Measurements from ENCODE around the gene MYH11.

MYH11 gene

GRCh38 chr16:15827709-15828343 is 29.0 kb downstream of the MYH11 start:
- peaks cover 0 to 11% (median 0%) of the 10 kb centered on the region in 4 experiments for H3K4me1 ChIP-seq (ENCODE audit: control extremely low read depth in 1 of 4, control insufficient read depth in 4 of 4, insufficient read depth in 4 of 4, low read length in 3 of 4)
- no peak for DNase-seq
- H3K27me3 ChIP-seq (replicated peaks in 2 of 5; ENCODE audit: control insufficient read depth in 4 of 5, insufficient read depth in 5 of 5, low read length in 4 of 5): no peaks in the 10 kb centered on the region
- no peaks in the 10 kb centered on the region for H3K36me3 ChIP-seq (ENCODE audit: control insufficient read depth in 4 of 4, insufficient read depth in 4 of 4, low read length in 3 of 4)
- CTCF ChIA-PET: interaction anchor here (1.0 to 1.6 kb wide), 2 partner anchors 12 to 26 kb away, joined by 3 to 4 read pairs; no protein-coding TSS in a partner anchor
- no peaks in the 10 kb centered on the region for H3K9me3 ChIP-seq (ENCODE audit: control extremely low read depth in 1 of 5, control insufficient read depth in 4 of 5, insufficient read depth in 2 of 5, low read depth in 1 of 5, low read length in 4 of 5)
- H3K4me3 ChIP-seq (ENCODE audit: control insufficient read depth in 1 of 7, extremely low read depth in 1 of 7, insufficient read depth in 4 of 7, low read depth in 2 of 7, low read length in 6 of 7): no peak overlapping the region
- WGBS (ENCODE audit: insufficient coverage): 100% methylated on average over 5 of the region's 11 CpGs
- no peak overlapping the region for H3K27ac ChIP-seq (ENCODE audit: insufficient read depth in 1 of 2, low read depth in 1 of 2, low read length in 2 of 2, poor library complexity in 1 of 2, severe bottlenecking in 2 of 2)
- POLR2A ChIA-PET: no interaction called here

GRCh38 chr16:15827299-15827698 is 29.5 kb downstream of the MYH11 start:
- ChIA-PET CTCF (interaction anchor here (1.4 kb wide), 1 partner anchor 50 kb away, joined by 3 read pairs; no protein-coding TSS in a partner anchor), POLR2A (no interaction called here)
- DNase-seq: no peak
- 90% methylated on average over 2 of the region's 7 CpGs for WGBS (ENCODE audit: insufficient coverage)
- H3K27ac ChIP-seq (ENCODE audit: insufficient read depth in 1 of 2, low read depth in 1 of 2, low read length in 2 of 2, poor library complexity in 1 of 2, severe bottlenecking in 2 of 2): no peak overlapping the region
- H3K4me3 ChIP-seq (ENCODE audit: control insufficient read depth in 1 of 7, extremely low read depth in 1 of 7, insufficient read depth in 4 of 7, low read depth in 2 of 7, low read length in 6 of 7): no peak overlapping the region
- peaks cover 0 to 11% (median 0%) of the 10 kb centered on the region in 4 experiments for H3K4me1 ChIP-seq (ENCODE audit: control extremely low read depth in 1 of 4, control insufficient read depth in 4 of 4, insufficient read depth in 4 of 4, low read length in 3 of 4)
- no peaks in the 10 kb centered on the region for H3K36me3 ChIP-seq (ENCODE audit: control insufficient read depth in 4 of 4, insufficient read depth in 4 of 4, low read length in 3 of 4)
- H3K27me3 ChIP-seq (replicated peaks in 2 of 5; ENCODE audit: control insufficient read depth in 4 of 5, insufficient read depth in 5 of 5, low read length in 4 of 5): no peaks in the 10 kb centered on the region
- H3K9me3 ChIP-seq (ENCODE audit: control extremely low read depth in 1 of 5, control insufficient read depth in 4 of 5, insufficient read depth in 2 of 5, low read depth in 1 of 5, low read length in 4 of 5): no peaks in the 10 kb centered on the region

- Histone ChIP-seq H3K27me3 (replicated peaks in 2 of 5; ENCODE audit: control insufficient read depth in 4 of 5, insufficient read depth in 5 of 5, low read length in 4 of 5) (no peaks in the 10 kb centered on the region), H3K4me1 (ENCODE audit: control extremely low read depth in 1 of 4, control insufficient read depth in 4 of 4, insufficient read depth in 4 of 4, low read length in 3 of 4) (peaks cover 0 to 3% (median 0%) of the 10 kb centered on the region in 4 experiments), H3K27ac (ENCODE audit: insufficient read depth in 1 of 2, low read depth in 1 of 2, low read length in 2 of 2, poor library complexity in 1 of 2, severe bottlenecking in 2 of 2) (no peak overlapping the region), H3K4me3 (ENCODE audit: control insufficient read depth in 1 of 7, extremely low read depth in 1 of 7, insufficient read depth in 4 of 7, low read depth in 2 of 7, low read length in 6 of 7) (no peak overlapping the region), H3K9me3 (ENCODE audit: control extremely low read depth in 1 of 5, control insufficient read depth in 4 of 5, insufficient read depth in 2 of 5, low read depth in 1 of 5, low read length in 4 of 5) (no peaks in the 10 kb centered on the region), H3K36me3 (ENCODE audit: control insufficient read depth in 4 of 4, insufficient read depth in 4 of 4, low read length in 3 of 4) (no peaks in the 10 kb centered on the region)
- WGBS (ENCODE audit: insufficient coverage): 100% methylated on average over 5 of the region's 9 CpGs
- ChIA-PET CTCF (interaction anchor here (0.9 to 8.6 kb wide), 4 partner anchors 8 to 48 kb away, joined by 3 to 60 read pairs (median 3); no protein-coding TSS in a partner anchor), POLR2A (no interaction called here)
- DNase-seq: no peak
These were observed 31.0 kb downstream of the MYH11 start for GRCh38 chr16:15825750-15826305.

GRCh38 chr16:15822957-15823356 is 33.9 kb downstream of the MYH11 start:
- Histone ChIP-seq H3K36me3 (ENCODE audit: control insufficient read depth in 4 of 4, insufficient read depth in 4 of 4, low read length in 3 of 4) (no peaks in the 10 kb centered on the region), H3K9me3 (ENCODE audit: control extremely low read depth in 1 of 5, control insufficient read depth in 4 of 5, insufficient read depth in 2 of 5, low read depth in 1 of 5, low read length in 4 of 5) (no peaks in the 10 kb centered on the region), H3K27me3 (replicated peaks in 2 of 5; ENCODE audit: control insufficient read depth in 4 of 5, insufficient read depth in 5 of 5, low read length in 4 of 5) (no peaks in the 10 kb centered on the region), H3K27ac (ENCODE audit: insufficient read depth in 1 of 2, low read depth in 1 of 2, low read length in 2 of 2, poor library complexity in 1 of 2, severe bottlenecking in 2 of 2) (no peak overlapping the region), H3K4me1 (ENCODE audit: control extremely low read depth in 1 of 4, control insufficient read depth in 4 of 4, insufficient read depth in 4 of 4, low read length in 3 of 4) (no peaks in the 10 kb centered on the region), H3K4me3 (ENCODE audit: control insufficient read depth in 1 of 7, extremely low read depth in 1 of 7, insufficient read depth in 4 of 7, low read depth in 2 of 7, low read length in 6 of 7) (no peak overlapping the region)
- POLR2A ChIA-PET: no interaction called here
- CTCF ChIA-PET: interaction anchor here (1.0 to 8.6 kb wide), 15 partner anchors 10 to 353 kb away, joined by 3 to 60 read pairs (median 5); no protein-coding TSS in a partner anchor
- no peak for DNase-seq
- 96% methylated on average over 17 of the region's 17 CpGs for WGBS (ENCODE audit: insufficient coverage)

- ChIA-PET POLR2A (no interaction called here), CTCF (interaction anchor here (0.9 to 8.6 kb wide), 6 partner anchors 9 to 51 kb away, joined by 3 to 60 read pairs (median 7); no protein-coding TSS in a partner anchor)
- DNase-seq: no peak
- H3K4me1 ChIP-seq (ENCODE audit: control extremely low read depth in 1 of 4, control insufficient read depth in 4 of 4, insufficient read depth in 4 of 4, low read length in 3 of 4): no peaks in the 10 kb centered on the region
- H3K27ac ChIP-seq (ENCODE audit: insufficient read depth in 1 of 2, low read depth in 1 of 2, low read length in 2 of 2, poor library complexity in 1 of 2, severe bottlenecking in 2 of 2): no peak overlapping the region
- H3K27me3 ChIP-seq (replicated peaks in 2 of 5; ENCODE audit: control insufficient read depth in 4 of 5, insufficient read depth in 5 of 5, low read length in 4 of 5): no peaks in the 10 kb centered on the region
- no peaks in the 10 kb centered on the region for H3K36me3 ChIP-seq (ENCODE audit: control insufficient read depth in 4 of 4, insufficient read depth in 4 of 4, low read length in 3 of 4)
- H3K9me3 ChIP-seq (ENCODE audit: control extremely low read depth in 1 of 5, control insufficient read depth in 4 of 5, insufficient read depth in 2 of 5, low read depth in 1 of 5, low read length in 4 of 5): peaks cover 0 to 12% (median 0%) of the 10 kb centered on the region in 5 experiments
- H3K4me3 ChIP-seq (ENCODE audit: control insufficient read depth in 1 of 7, extremely low read depth in 1 of 7, insufficient read depth in 4 of 7, low read depth in 2 of 7, low read length in 6 of 7): no peak overlapping the region
- 100% methylated on average over 4 of the region's 7 CpGs for WGBS (ENCODE audit: insufficient coverage)
These were observed 36.0 kb downstream of the MYH11 start for GRCh38 chr16:15820837-15821236.

- CTCF ChIA-PET: interaction anchor here (0.6 to 8.6 kb wide), 6 partner anchors 34 to 61 kb away, joined by 3 to 60 read pairs (median 4); no protein-coding TSS in a partner anchor
- DNase-seq: no peak
These were observed 37.8 kb downstream of the MYH11 start for GRCh38 chr16:15819046-15819445.

GRCh38 chr16:15817446-15817845 is 39.4 kb downstream of the MYH11 start:
- no peak for DNase-seq
- Histone ChIP-seq H3K4me1 (ENCODE audit: control extremely low read depth in 1 of 4, control insufficient read depth in 4 of 4, insufficient read depth in 4 of 4, low read length in 3 of 4) (no peaks in the 10 kb centered on the region), H3K9me3 (ENCODE audit: control extremely low read depth in 1 of 5, control insufficient read depth in 4 of 5, insufficient read depth in 2 of 5, low read depth in 1 of 5, low read length in 4 of 5) (peaks cover 0 to 16% (median 0%) of the 10 kb centered on the region in 5 experiments), H3K27ac (ENCODE audit: insufficient read depth in 1 of 2, low read depth in 1 of 2, low read length in 2 of 2, poor library complexity in 1 of 2, severe bottlenecking in 2 of 2) (no peak overlapping the region), H3K4me3 (ENCODE audit: control insufficient read depth in 1 of 7, extremely low read depth in 1 of 7, insufficient read depth in 4 of 7, low read depth in 2 of 7, low read length in 6 of 7) (no peak overlapping the region), H3K27me3 (replicated peaks in 2 of 5; ENCODE audit: control insufficient read depth in 4 of 5, insufficient read depth in 5 of 5, low read length in 4 of 5) (no peaks in the 10 kb centered on the region), H3K36me3 (ENCODE audit: control insufficient read depth in 4 of 4, insufficient read depth in 4 of 4, low read length in 3 of 4) (no peaks in the 10 kb centered on the region)
- ChIA-PET CTCF (interaction anchor here (1.0 to 8.6 kb wide), 3 partner anchors 30 to 82 kb away, joined by 3 to 60 read pairs (median 3); no protein-coding TSS in a partner anchor), POLR2A (no interaction called here)
- no CpG with 5 or more reads among the region's 2 CpGs for WGBS (ENCODE audit: insufficient coverage)

More at GRCh38 chr16:15819046-15819445, 37.8 kb downstream of the MYH11 start:
- H3K4me1 ChIP-seq (ENCODE audit: control extremely low read depth in 1 of 4, control insufficient read depth in 4 of 4, insufficient read depth in 4 of 4, low read length in 3 of 4): no peaks in the 10 kb centered on the region
- POLR2A ChIA-PET: no interaction called here
- no peaks in the 10 kb centered on the region for H3K27me3 ChIP-seq (replicated peaks in 2 of 5; ENCODE audit: control insufficient read depth in 4 of 5, insufficient read depth in 5 of 5, low read length in 4 of 5)
- no peak overlapping the region for H3K4me3 ChIP-seq (ENCODE audit: control insufficient read depth in 1 of 7, extremely low read depth in 1 of 7, insufficient read depth in 4 of 7, low read depth in 2 of 7, low read length in 6 of 7)
- peaks cover 0 to 16% (median 0%) of the 10 kb centered on the region in 5 experiments for H3K9me3 ChIP-seq (ENCODE audit: control extremely low read depth in 1 of 5, control insufficient read depth in 4 of 5, insufficient read depth in 2 of 5, low read depth in 1 of 5, low read length in 4 of 5)
- no CpG with 5 or more reads among the region's 2 CpGs for WGBS (ENCODE audit: insufficient coverage)
- H3K36me3 ChIP-seq (ENCODE audit: control insufficient read depth in 4 of 4, insufficient read depth in 4 of 4, low read length in 3 of 4): no peaks in the 10 kb centered on the region
- no peak overlapping the region for H3K27ac ChIP-seq (ENCODE audit: insufficient read depth in 1 of 2, low read depth in 1 of 2, low read length in 2 of 2, poor library complexity in 1 of 2, severe bottlenecking in 2 of 2)

All from common myeloid progenitor, CD34-positive (primary cell).